Lower lobe of right lung (tissue), 2 donors: ENCODE measurements around the gene HNRNPL. TPM values are rescaled to one million over a fixed set of nuclear protein-coding genes. Genes with fewer than 3 reads are reported as not detected.
A peak's percentile ranks its signal among the peaks of the same experiment; 100 is the strongest.
"Not testable (repeated sequence)": the region's sequence is repeated elsewhere in the genome, so short reads cannot be mapped to it uniquely, and the experiment has no call there.

Experiments
- ATAC-seq, 2 donors: fragments of 200-7000 bp; cut with Tn5 transposase; one replicate each; pipeline ENCODE4 v1.9.1; 2020 to 2022; ENCODE audit warnings: mild to moderate bottlenecking in 2 of 2, moderate library complexity in 2 of 2
- DNase-seq: peaks from one replicate; pipeline ENCODE4 v3.0.0-alpha.2; 2020
- H3K27ac ChIP-seq: fragments of 200-600 bp; one replicate; pipeline ENCODE4 v1.8.0; 2022
- H3K27me3 ChIP-seq: fragments of 200-600 bp; one replicate; pipeline ENCODE4 v1.8.0; 2022; ENCODE audit warnings: low read depth
- H3K36me3 ChIP-seq: fragments of 200-600 bp; one replicate; pipeline ENCODE4 v1.8.0; 2022; ENCODE audit warnings: mild to moderate bottlenecking
- H3K4me1 ChIP-seq: fragments of 200-600 bp; one replicate; pipeline ENCODE4 v1.8.0; 2022
- H3K4me3 ChIP-seq: fragments of 200-600 bp; one replicate; pipeline ENCODE4 v1.8.0; 2022; ENCODE audit warnings: mild to moderate bottlenecking
- H3K9me3 ChIP-seq: fragments of 200-600 bp; one replicate; pipeline ENCODE4 v1.8.0; 2022
- CTCF ChIP-seq: fragments of 200-600 bp; IDR thresholded peaks from one replicate; pipeline ENCODE4 v1.8.0; 2022; ENCODE audit warnings: antibody characterized with exemption, mild to moderate bottlenecking
- intact Hi-C: fragments of 100-400 bp; cut with DNase I; formaldehyde crosslinking; loops from one replicate; pipeline ENCODE4 v1.11.0; 2022
- total RNA-seq: library from RNA; stranded (reverse); fragmentation: NEBNext Ultra II Directional; extraction: Animal tissue kit (Norgen Biotek cat#: 25700); gene quantifications from one replicate; pipeline ENCODE4 v1.2.1, GENCODE V29; 2021
- donor health status: DM: no; HTN: yes; CAD: no; lungs with severe emphysema.

Gene HNRNPL
- total RNA-seq, 1 donor from 2014 or later = 274 TPM

- no peaks in the 10 kb centered on the region for H3K9me3 ChIP-seq
- no peak overlapping the region for H3K27ac ChIP-seq
- TF ChIP-seq CTCF = no peak
- H3K4me1 ChIP-seq = peaks cover 8% of the 10 kb centered on the region
- H3K27me3 ChIP-seq = no peaks in the 10 kb centered on the region
- ATAC-seq (no peak), DNase-seq (peak; percentile 17)
- intact Hi-C loops = no loop called here
- H3K36me3 ChIP-seq = peaks cover 27% of the 10 kb centered on the region
- H3K4me3 ChIP-seq = no peak overlapping the region
Measured at GRCh38 chr19:38812009-38812840, 37.6 kb downstream of the HNRNPL start.

- no peak for TF ChIP-seq CTCF
- no peaks in the 10 kb centered on the region for H3K9me3 ChIP-seq
- no peak overlapping the region for H3K4me3 ChIP-seq
- peaks cover 8% of the 10 kb centered on the region for H3K4me1 ChIP-seq
- DNase-seq (no peak), ATAC-seq (no peak)
- intact Hi-C loops = no loop called here
- no peaks in the 10 kb centered on the region for H3K27me3 ChIP-seq
- no peak overlapping the region for H3K27ac ChIP-seq
- peaks cover 2% of the 10 kb centered on the region for H3K36me3 ChIP-seq
Measured at GRCh38 chr19:38809592-38810252, 40.1 kb downstream of the HNRNPL start.

GRCh38 chr19:38808741-38809140 lies 41.0 kb downstream of the HNRNPL start:
- no peaks in the 10 kb centered on the region for H3K36me3 ChIP-seq
- DNase-seq (no peak), ATAC-seq (no peak)
- H3K9me3 ChIP-seq = no peaks in the 10 kb centered on the region
- no peaks in the 10 kb centered on the region for H3K27me3 ChIP-seq
- no peak for TF ChIP-seq CTCF
- H3K4me3 ChIP-seq = no peak overlapping the region
- no peak overlapping the region for H3K27ac ChIP-seq
- intact Hi-C loops = no loop called here
- peaks cover 8% of the 10 kb centered on the region for H3K4me1 ChIP-seq

GRCh38 chr19:38807374-38808098 lies 42.2 kb downstream of the HNRNPL start:
- peak in 1 of 2 donors; percentile 40 for ATAC-seq
- H3K4me1 ChIP-seq, intact Hi-C loops, DNase-seq, H3K4me3 ChIP-seq, H3K27me3 ChIP-seq, H3K27ac ChIP-seq, H3K9me3 ChIP-seq, H3K36me3 ChIP-seq: not testable (repeated sequence)

GRCh38 chr19:38806371-38806770 lies 43.4 kb downstream of the HNRNPL start:
- no peak overlapping the region for H3K4me3 ChIP-seq
- ATAC-seq (no peak), DNase-seq (no peak)
- no peak for TF ChIP-seq CTCF
- H3K4me1 ChIP-seq = peaks cover 8% of the 10 kb centered on the region
- no peak overlapping the region for H3K27ac ChIP-seq
- no peaks in the 10 kb centered on the region for H3K27me3 ChIP-seq
- intact Hi-C loops = no loop called here
- H3K36me3 ChIP-seq = no peaks in the 10 kb centered on the region
- H3K9me3 ChIP-seq = no peaks in the 10 kb centered on the region
